Keratinocyte (primary cell): Measurements from ENCODE around the gene POLR1A. TPM values are rescaled to one million over a fixed set of nuclear protein-coding genes. Genes with fewer than 3 reads are reported as not detected.

Experiments used
- DNase-seq: peaks from one replicate; pipeline ENCODE4 v3.0.0-alpha.2; 2011; ENCODE audit warnings: low read depth, missing footprints, low spot score
- FAIRE-seq: peaks from 2 replicates; lab custom pipeline; 2011; peaks lifted over from hg19 to GRCh38; lab: Jason Lieb, UNC
- H2AFZ ChIP-seq: 2 replicates; pipeline ENCODE4 v1.6.0; 2012; ENCODE audit warnings: low read length, control low read depth, inconsistent platforms; ENCODE audit not compliant: control insufficient read depth
- H3K27ac ChIP-seq: 2 replicates; pipeline ENCODE4 v1.5.1; 2011; ENCODE audit warnings: low read length; ENCODE audit not compliant: control insufficient read depth, insufficient read depth
- H3K27me3 ChIP-seq: 3 replicates; pipeline ENCODE4 v1.6.0; 2011; ENCODE audit warnings: low read length; ENCODE audit not compliant: control insufficient read depth, insufficient read depth; ENCODE audit errors: extremely low read depth
- H3K36me3 ChIP-seq, 2 experiments: 2 replicates in 1 of 2; 3 replicates in 1 of 2; pipeline ENCODE4 v1.5.1; 2011; ENCODE audit warnings: low read length in 2 of 2, mild to moderate bottlenecking in 1 of 2; ENCODE audit not compliant: control insufficient read depth in 2 of 2, insufficient read depth in 2 of 2; ENCODE audit errors: extremely low read depth in 1 of 2
- H3K4me1 ChIP-seq: 3 replicates; pipeline ENCODE4 v1.5.1; 2011; ENCODE audit warnings: low read length; ENCODE audit not compliant: control insufficient read depth, insufficient read depth; ENCODE audit errors: extremely low read depth
- H3K4me2 ChIP-seq: 3 replicates; pipeline ENCODE4 v1.6.0; 2011; ENCODE audit warnings: low read depth, low read length; ENCODE audit not compliant: control insufficient read depth, insufficient read depth; ENCODE audit errors: extremely low read depth
- H3K4me3 ChIP-seq, 3 experiments: fragments of 200-600 bp in 1 of 3; sonication (generic) in 1 of 3; 2 replicates in 2 of 3; 3 replicates in 1 of 3; pipeline ENCODE4 v1.5.1; 2011 to 2016; ENCODE audit warnings: low read length in 3 of 3, mild to moderate bottlenecking in 3 of 3, control low read depth in 2 of 3, inconsistent platforms in 1 of 3, low read depth in 1 of 3, mixed read lengths in 1 of 3, mixed run types in 1 of 3, moderate library complexity in 1 of 3; ENCODE audit not compliant: control insufficient read depth in 2 of 3, insufficient read depth in 2 of 3; ENCODE audit errors: extremely low read depth in 1 of 3
- H3K79me2 ChIP-seq: 2 replicates; pipeline ENCODE4 v1.6.0; 2012; ENCODE audit warnings: low read length; ENCODE audit not compliant: control insufficient read depth, insufficient read depth
- H3K9ac ChIP-seq: 3 replicates; pipeline ENCODE4 v1.6.0; 2011; ENCODE audit warnings: low read length; ENCODE audit not compliant: control insufficient read depth, insufficient read depth; ENCODE audit errors: extremely low read depth
- H3K9me1 ChIP-seq: 3 replicates; pipeline ENCODE4 v1.6.0; 2011; ENCODE audit warnings: low read length; ENCODE audit not compliant: control insufficient read depth, insufficient read depth; ENCODE audit errors: extremely low read depth
- H3K9me3 ChIP-seq: 2 replicates; pipeline ENCODE4 v1.5.1; 2012; ENCODE audit warnings: low read depth, low read length; ENCODE audit not compliant: control insufficient read depth
- H4K20me1 ChIP-seq: 3 replicates; pipeline ENCODE4 v1.6.0; 2011; ENCODE audit warnings: low read length; ENCODE audit not compliant: control insufficient read depth, insufficient read depth; ENCODE audit errors: extremely low read depth
- CTCF ChIP-seq, 3 experiments: IDR thresholded peaks in 1 of 3; conservative IDR thresholded peaks in 1 of 3; optimal IDR thresholded peaks in 1 of 3; 2 replicates in 2 of 3; 3 replicates in 1 of 3; pipeline versions ENCODE3 to v1.5.1; 2011; ENCODE audit warnings: low read length in 3 of 3, mild to moderate bottlenecking in 3 of 3, moderate library complexity in 2 of 3, control low read depth in 1 of 3, inconsistent platforms in 1 of 3; ENCODE audit not compliant: insufficient read depth in 2 of 3; ENCODE audit errors: extremely low read depth in 1 of 3
- EZH2 ChIP-seq: IDR thresholded peaks from one replicate; pipeline ENCODE4 v1.6.1; 2012; ENCODE audit warnings: inconsistent platforms, mild to moderate bottlenecking, low read length, moderate library complexity
- dilution Hi-C: fragments of 300-500 bp; cut with MboI; formaldehyde crosslinking; loops from one replicate; pipeline ENCODE4 v1.7.0; 2020; ENCODE audit warnings: low sequenced_read_pairs; ENCODE audit not compliant: extremely low pct_ligation_motif_present
- polyA plus RNA-seq, 5 experiments: library from polyadenylated mRNA; depleted of rRNA in 3 of 5; stranded (reverse) in 3 of 5; stranded (forward) in 1 of 5; unstranded in 1 of 5; fragments of >200 nt; gene quantifications; 1 replicate in 1 of 5; 2 replicates in 3 of 5; 3 replicates in 1 of 5; pipeline versions ENCODE4 v1.2.1 to v1.2.3, GENCODE V29; 2011 to 2012; ENCODE audit warnings: missing spikeins in 2 of 5, low read depth in 1 of 5, low replicate concordance in 1 of 5

POLR1A gene
- polyA plus RNA-seq, 1 donor (not counting 4 experiments of a cell fraction or from before 2014, with no cell fraction given), result 16.1 TPM

DNA sequence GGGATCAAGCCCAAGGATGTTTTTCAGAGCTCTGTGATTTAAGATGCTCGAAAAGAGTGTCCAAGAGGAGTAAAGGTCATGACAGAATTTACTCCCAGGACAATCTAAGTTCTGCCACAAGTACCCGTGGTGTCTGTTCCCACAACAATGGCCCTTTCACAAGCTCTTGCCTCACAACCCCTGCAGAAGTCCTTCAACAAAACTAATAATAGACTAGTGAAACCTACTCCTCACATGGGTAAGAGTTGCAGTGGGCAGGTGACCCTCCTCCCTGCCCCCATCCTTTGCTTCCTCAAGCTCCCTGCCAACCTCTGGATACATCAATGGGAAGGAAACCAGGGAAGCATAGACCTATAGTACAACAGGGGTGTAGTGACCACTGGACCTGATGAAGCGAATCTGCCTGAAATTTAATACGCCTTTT is 35.3 kb upstream of the POLR1A start:
- H3K4me2 ChIP-seq, result no peak overlapping the region
- no peak overlapping the region for H3K27ac ChIP-seq
- no peaks in the 10 kb centered on the region for H3K79me2 ChIP-seq
- no peak overlapping the region for H2AFZ ChIP-seq
- DNase-seq (no peak), FAIRE-seq (no peak)
- H3K9ac ChIP-seq, result no peak overlapping the region
- H4K20me1 ChIP-seq, result no peaks in the 10 kb centered on the region
- no peaks in the 10 kb centered on the region for H3K9me1 ChIP-seq
- dilution Hi-C loops, result no loop called here
- no peaks in the 10 kb centered on the region for H3K27me3 ChIP-seq
- no peak for TF ChIP-seq CTCF (optimal IDR thresholded peaks at IDR 0.05 in 1 of 3, IDR thresholded peaks at IDR 0.05 in 1 of 3, conservative IDR thresholded peaks at IDR 0.05 in 1 of 3; ENCODE audit: extremely low read depth in 1 of 3, insufficient read depth in 2 of 3, low read length in 3 of 3)
- no peak for TF ChIP-seq EZH2
- no peak overlapping the region for H3K4me3 ChIP-seq
- no peaks in the 10 kb centered on the region for H3K9me3 ChIP-seq
- peaks cover 23 to 45% of the 10 kb centered on the region in 2 experiments for H3K36me3 ChIP-seq
- H3K4me1 ChIP-seq, result no peaks in the 10 kb centered on the region

- Histone ChIP-seq H3K27ac (no peak overlapping the region), H4K20me1 (no peaks in the 10 kb centered on the region), H3K9me3 (no peaks in the 10 kb centered on the region), H2AFZ (no peak overlapping the region), H3K4me1 (no peaks in the 10 kb centered on the region), H3K79me2 (no peaks in the 10 kb centered on the region), H3K9ac (no peak overlapping the region), H3K4me3 (no peak overlapping the region), H3K9me1 (no peaks in the 10 kb centered on the region), H3K36me3 (peaks cover 24 to 55% of the 10 kb centered on the region in 2 experiments), H3K4me2 (no peak overlapping the region), H3K27me3 (no peaks in the 10 kb centered on the region)
- DNase-seq (no peak), FAIRE-seq (no peak)
- dilution Hi-C loops, result no loop called here
- TF ChIP-seq CTCF (optimal IDR thresholded peaks at IDR 0.05 in 1 of 3, IDR thresholded peaks at IDR 0.05 in 1 of 3, conservative IDR thresholded peaks at IDR 0.05 in 1 of 3; ENCODE audit: extremely low read depth in 1 of 3, insufficient read depth in 2 of 3, low read length in 3 of 3) (no peak), EZH2 (no peak)
These were observed 34.3 kb upstream of the POLR1A start for GRCh38 chr2:86139981-86140380.
